C4-2B (cell line): ENCODE measurements around the gene CALML5.

ENCODE experiments used
- H3K27ac ChIP-seq: fragments of 450-650 bp; 2 replicates; pipeline ENCODE4 v1.5.1; 2017
- ZFX ChIP-seq: fragments of 450-650 bp; IDR thresholded peaks from 2 replicates; pipeline ENCODE4 v1.6.1; 2017
- TF ChIP-seq, protein P1 (sequence below): fragments of 450-650 bp; conservative IDR thresholded peaks from 2 replicates; pipeline ENCODE4 v1.5.1; 2017; ENCODE audit warnings: mild to moderate bottlenecking

CALML5 gene

DNA sequence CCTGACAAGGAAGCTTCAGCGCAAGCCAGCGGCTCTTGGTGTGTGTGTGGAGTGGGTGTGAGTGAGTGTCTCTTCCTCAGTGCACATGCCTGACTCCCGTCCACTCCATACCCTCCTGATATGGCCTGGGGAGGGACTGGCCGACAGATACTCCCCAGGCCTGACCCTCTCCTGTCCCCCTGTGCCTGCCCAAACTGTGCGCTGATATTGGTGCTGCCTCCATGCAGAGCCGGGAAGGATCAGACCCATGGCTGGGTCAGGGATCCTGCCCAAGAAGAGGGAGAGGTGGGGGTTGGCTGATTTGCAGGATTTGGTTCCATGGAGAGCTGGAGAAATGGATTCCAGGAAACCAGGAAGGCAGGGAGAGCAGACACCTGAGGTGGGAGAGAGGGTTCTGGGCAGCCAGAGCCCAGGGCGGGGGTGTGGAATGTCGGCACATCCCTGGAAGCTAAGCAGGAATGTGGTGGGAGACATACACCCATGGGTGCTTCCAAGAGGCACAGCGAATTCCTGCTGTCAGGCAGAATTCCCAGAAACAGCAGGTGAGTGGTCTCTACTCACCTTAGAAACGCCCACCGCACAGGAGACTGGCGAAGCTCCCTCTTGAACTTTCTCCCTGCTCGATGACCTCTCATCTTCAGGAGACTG, 6.3 kb downstream of the CALML5 start:
- TF ChIP-seq, protein P1, sequence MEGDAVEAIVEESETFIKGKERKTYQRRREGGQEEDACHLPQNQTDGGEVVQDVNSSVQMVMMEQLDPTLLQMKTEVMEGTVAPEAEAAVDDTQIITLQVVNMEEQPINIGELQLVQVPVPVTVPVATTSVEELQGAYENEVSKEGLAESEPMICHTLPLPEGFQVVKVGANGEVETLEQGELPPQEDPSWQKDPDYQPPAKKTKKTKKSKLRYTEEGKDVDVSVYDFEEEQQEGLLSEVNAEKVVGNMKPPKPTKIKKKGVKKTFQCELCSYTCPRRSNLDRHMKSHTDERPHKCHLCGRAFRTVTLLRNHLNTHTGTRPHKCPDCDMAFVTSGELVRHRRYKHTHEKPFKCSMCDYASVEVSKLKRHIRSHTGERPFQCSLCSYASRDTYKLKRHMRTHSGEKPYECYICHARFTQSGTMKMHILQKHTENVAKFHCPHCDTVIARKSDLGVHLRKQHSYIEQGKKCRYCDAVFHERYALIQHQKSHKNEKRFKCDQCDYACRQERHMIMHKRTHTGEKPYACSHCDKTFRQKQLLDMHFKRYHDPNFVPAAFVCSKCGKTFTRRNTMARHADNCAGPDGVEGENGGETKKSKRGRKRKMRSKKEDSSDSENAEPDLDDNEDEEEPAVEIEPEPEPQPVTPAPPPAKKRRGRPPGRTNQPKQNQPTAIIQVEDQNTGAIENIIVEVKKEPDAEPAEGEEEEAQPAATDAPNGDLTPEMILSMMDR, result no peak
- no peak for TF ChIP-seq ZFX
- peak overlapping the region; percentile 63 for H3K27ac ChIP-seq

DNA sequence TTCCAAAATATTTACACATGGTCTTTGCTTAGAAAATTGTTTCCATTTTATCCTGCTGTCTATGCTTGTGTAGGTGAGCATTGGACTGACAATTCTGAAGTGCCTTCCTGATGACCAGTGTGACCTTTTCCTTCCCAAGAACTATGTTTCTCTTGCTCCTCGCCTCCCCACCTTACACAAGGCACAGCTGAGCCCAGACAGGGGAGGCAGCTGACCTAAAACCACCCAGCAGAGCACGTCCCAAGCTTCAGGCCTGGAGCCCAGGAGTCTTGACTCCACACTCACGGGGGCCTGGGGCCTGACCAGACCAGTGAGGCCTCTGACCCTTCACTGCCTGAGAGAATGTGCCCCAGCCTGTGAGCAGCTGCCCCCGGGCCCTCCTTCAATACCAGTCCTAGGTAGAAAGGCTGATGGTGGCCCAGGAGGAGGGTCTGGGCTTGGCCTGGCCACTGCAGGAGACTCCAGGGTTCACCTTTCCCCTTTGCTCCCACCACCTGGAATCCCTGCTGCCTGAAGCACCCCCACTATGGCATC, 7.0 kb downstream of the CALML5 start:
- TF ChIP-seq, protein P1, result no peak
- TF ChIP-seq ZFX, result no peak
- peak overlapping the region; percentile 63 for H3K27ac ChIP-seq

DNA sequence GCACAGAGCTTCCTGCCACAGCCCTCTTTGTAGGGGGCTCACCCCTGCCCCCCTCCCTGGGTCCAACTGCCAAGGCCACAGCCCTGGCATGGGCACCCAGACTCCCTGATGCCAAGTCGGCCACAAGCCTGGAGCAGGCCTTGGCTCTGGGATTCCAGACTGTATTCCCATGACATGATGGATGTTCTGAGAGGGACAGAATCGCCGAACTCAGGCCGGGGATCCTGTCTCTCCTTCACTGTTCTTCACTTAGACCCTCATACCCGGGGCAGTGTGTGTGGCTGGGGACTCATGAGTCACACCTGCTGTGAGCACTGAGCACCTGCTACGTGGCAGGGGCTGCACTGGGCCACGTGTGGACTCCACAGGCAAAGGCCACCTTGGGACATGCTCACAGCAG, 7.9 kb downstream of the CALML5 start:
- TF ChIP-seq, protein P1, result no peak
- no peak for TF ChIP-seq ZFX
- peak overlapping the region; percentile 2; the same call in 1 of the 2 replicates for H3K27ac ChIP-seq

DNA sequence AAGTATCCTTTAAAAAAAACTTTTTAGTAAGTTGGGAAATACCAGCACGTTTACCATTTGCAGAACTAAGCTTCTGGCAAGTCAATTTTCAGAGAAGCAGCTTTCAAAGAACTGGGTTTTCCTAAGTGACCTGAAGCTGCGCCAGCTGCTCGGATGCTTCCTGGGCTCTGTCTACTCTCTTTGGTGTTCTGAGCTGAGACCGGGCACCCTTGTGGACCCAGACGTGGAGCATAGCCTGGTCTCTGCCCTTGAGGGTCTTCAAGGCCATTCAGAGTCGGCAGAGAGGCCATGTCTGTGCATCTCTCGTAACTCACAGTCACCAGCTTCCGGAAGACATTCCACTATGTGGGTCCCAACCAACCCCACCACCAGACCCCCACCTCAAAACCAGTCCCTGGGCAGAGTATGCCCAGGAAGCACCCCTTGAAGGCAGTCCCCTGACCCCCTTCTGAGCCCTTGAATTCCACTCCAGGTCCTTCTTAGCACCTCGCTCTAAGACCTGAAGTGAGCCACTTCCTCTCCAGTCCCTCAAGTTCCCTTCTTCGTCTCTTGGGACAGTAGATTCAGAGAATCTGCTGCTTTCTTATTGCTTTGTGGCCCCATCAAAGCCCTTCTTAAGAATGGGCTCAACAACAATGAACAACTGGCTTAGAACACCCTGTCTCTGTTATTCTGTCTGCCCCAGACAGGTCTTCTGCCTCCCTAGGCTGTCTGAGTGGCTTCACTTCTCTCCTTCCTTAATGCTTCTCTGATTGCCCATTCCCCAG, 8.5 kb downstream of the CALML5 start:
- TF ChIP-seq, protein P1, result no peak
- TF ChIP-seq ZFX, result no peak
- no peak overlapping the region; the same call in 1 of the 2 replicates for H3K27ac ChIP-seq

DNA sequence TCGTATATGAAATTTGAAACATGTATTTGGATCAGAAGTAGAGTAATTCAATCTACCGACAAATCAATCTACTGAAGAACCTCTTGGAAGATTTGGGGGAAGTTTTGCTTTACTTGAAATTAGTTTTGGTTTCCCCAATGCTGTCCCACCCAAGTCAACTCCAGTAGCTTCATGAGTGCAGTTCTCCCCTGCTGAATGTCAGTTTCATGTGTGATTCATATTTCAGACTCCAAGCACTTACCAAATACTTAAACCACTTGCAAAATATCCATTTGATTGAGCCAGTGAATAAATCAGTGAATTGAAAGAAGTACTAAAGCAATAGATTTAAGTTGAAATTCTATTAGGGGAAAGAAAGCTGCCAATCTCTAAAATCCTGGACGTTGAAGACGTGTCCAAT, 9.3 kb downstream of the CALML5 start:
- TF ChIP-seq, protein P1, result no peak
- no peak overlapping the region for H3K27ac ChIP-seq

DNA sequence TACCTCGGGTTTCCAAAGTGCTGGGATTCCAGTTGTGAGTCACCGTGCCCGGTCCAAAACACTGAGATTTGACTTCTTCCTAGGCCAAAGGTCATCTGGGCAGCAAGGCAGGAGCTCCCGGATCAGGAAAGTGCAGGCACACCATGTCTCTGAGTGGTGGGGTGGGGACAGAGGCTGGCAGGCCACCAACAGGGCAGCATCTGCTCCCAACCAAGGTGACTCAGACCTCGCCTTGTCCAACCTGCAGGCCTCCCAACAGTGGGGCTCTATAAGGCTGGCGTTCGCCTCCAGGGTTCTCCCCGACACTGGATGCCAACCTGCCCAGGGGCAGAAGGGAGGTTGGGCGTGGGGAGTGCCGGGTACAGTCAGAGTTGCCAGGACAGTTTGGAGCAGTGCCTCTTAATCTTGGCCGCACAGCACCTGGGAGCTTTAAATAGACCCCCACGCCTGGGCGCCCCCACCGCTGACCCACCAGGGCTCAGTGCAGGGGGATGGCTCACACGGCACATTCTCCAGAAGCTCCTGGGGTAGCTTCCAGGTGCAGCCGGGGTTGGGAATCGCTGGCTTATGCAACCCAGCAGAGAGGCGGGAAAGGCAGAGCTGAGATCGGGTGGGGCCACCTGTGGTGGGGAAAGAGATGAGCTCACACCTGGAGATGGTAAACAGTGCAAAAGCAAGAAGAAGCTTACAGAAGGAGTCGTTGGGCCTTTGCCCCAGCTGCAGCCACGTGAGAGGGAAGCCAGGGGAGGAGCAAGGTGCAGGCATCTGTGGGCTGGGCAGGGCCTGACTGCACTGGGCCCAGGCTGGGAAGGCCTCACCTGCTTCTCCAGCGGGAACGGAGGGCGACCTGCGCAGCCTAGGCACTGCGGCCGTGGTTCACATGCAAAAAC, 10.9 kb downstream of the CALML5 start:
- no peak for TF ChIP-seq ZFX
- TF ChIP-seq, protein P1, result no peak

More for the DNA sequence above, 10.9 kb downstream of the CALML5 start:
- H3K27ac ChIP-seq, result 0 out of 2 replicates have a peak overlapping the region, but pooled peaks have one; percentile 1
